ENCODE measurements around the gene USP48. TPM values are rescaled to one million over a fixed set of nuclear protein-coding genes. Genes with fewer than 3 reads are reported as not detected.

USP48 gene
- total and polyA plus RNA-seq, 2 of the 13 experiments (the other 11 are each of a cell fraction or from before 2014, with no cell fraction given) = 30.4 to 30.7 TPM

- TF ChIP-seq ZNF101 (CRISPR knock-in tag; IDR thresholded peaks at IDR 0.05; ENCODE audit: borderline replicate concordance, low read depth) (no peak), ZNF207 (IDR thresholded peaks at IDR 0.05; ENCODE audit: borderline replicate concordance) (no peak), ZFP37 (CRISPR knock-in tag; IDR thresholded peaks at IDR 0.05; ENCODE audit: borderline replicate concordance) (peak; percentile 68; the same call in 1 of the 2 replicates), DPF2 (CRISPR knock-in tag; IDR thresholded peaks at IDR 0.05; ENCODE audit: borderline replicate concordance, low read depth) (no peak), SYNCRIP (IDR thresholded peaks at IDR 0.05; ENCODE audit: insufficient read depth, low read depth, low read length) (no peak), MBD4 (IDR thresholded peaks at IDR 0.05; ENCODE audit: borderline replicate concordance, low read length) (no peak), FOXJ3 (CRISPR knock-in tag; IDR thresholded peaks at IDR 0.05; ENCODE audit: borderline replicate concordance) (no peak), NFYC (CRISPR knock-in tag; IDR thresholded peaks at IDR 0.05) (peak; percentile 68), CEBPG (CRISPR knock-in tag; IDR thresholded peaks at IDR 0.05) (peak; percentile 39; the same call in 1 of the 2 replicates), HNRNPH1 (optimal IDR thresholded peaks at IDR 0.05; ENCODE audit: low read depth, low read length) (no peak), SRY (CRISPR knock-in tag; IDR thresholded peaks at IDR 0.05) (no peak; the same call in none of the 2 replicates), ZBTB10 (CRISPR knock-in tag; IDR thresholded peaks at IDR 0.05; ENCODE audit: borderline replicate concordance) (no peak), XRCC5 (optimal IDR thresholded peaks at IDR 0.05; ENCODE audit: low read length) (peak; percentile 60), SRSF4 (IDR thresholded peaks at IDR 0.05; ENCODE audit: low read depth, low read length, poor library complexity, severe bottlenecking) (no peak), ZNF558 (CRISPR knock-in tag; IDR thresholded peaks at IDR 0.05; ENCODE audit: borderline replicate concordance) (no peak), KLF6 (CRISPR knock-in tag; IDR thresholded peaks at IDR 0.05) (peak; percentile 81), SNAPC2 (CRISPR knock-in tag; IDR thresholded peaks at IDR 0.05) (peak; percentile 92), KDM1A (CRISPR knock-in tag; IDR thresholded peaks at IDR 0.05) (peak; percentile 64), SRSF1 (optimal IDR thresholded peaks at IDR 0.05; ENCODE audit: low read depth, low read length) (peak; percentile 96), ZNF329 (CRISPR knock-in tag; IDR thresholded peaks at IDR 0.05; ENCODE audit: low read depth) (no peak), DNMT1 (CRISPR knock-in tag; IDR thresholded peaks at IDR 0.05) (no peak), ZNF3 (CRISPR knock-in tag; IDR thresholded peaks at IDR 0.05) (no peak), ZNF30 (CRISPR knock-in tag; IDR thresholded peaks at IDR 0.05) (no peak), U2AF1 (optimal IDR thresholded peaks at IDR 0.05; ENCODE audit: low read depth, low read length) (peak; percentile 37), KDM5A (IDR thresholded peaks at IDR 0.05; ENCODE audit: borderline replicate concordance, low read length) (no peak; the same call in 1 of the 2 replicates), TARDBP (CRISPR knock-in tag; IDR thresholded peaks at IDR 0.05) (peak; percentile 88), HDAC6 (IDR thresholded peaks at IDR 0.05; ENCODE audit: low read depth, low read length) (no peak)
- TF ChIP-seq, protein P1, sequence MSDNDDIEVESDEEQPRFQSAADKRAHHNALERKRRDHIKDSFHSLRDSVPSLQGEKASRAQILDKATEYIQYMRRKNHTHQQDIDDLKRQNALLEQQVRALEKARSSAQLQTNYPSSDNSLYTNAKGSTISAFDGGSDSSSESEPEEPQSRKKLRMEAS (IDR thresholded peaks at IDR 0.05) = peak; percentile 98
- TF ChIP-seq, protein P2, sequence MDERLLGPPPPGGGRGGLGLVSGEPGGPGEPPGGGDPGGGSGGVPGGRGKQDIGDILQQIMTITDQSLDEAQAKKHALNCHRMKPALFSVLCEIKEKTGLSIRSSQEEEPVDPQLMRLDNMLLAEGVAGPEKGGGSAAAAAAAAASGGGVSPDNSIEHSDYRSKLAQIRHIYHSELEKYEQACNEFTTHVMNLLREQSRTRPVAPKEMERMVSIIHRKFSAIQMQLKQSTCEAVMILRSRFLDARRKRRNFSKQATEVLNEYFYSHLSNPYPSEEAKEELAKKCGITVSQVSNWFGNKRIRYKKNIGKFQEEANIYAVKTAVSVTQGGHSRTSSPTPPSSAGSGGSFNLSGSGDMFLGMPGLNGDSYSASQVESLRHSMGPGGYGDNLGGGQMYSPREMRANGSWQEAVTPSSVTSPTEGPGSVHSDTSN (CRISPR knock-in tag; IDR thresholded peaks at IDR 0.05) = no peak
Observed at GRCh38 chr1:21669258-21670058, 113.5 kb downstream of the USP48 start, which contains the start of gene RAP1GAP (continued).
